Skin epidermis (tissue), 12 donors: ENCODE measurements around the gene IFNA8.
A peak's percentile ranks its signal among the peaks of the same experiment; 100 is the strongest.
"Not testable (repeated sequence)": the region's sequence is repeated elsewhere in the genome, so short reads cannot be mapped to it uniquely, and the experiment has no call there.

Experiments used
- H3K27ac ChIP-seq, 21 experiments: fragments of 200-600 bp; sonication (generic) in 11 of 21; one replicate each; pipeline ENCODE4 v1.5.0; 2020; ENCODE audit warnings: mild to moderate bottlenecking in 3 of 21, inconsistent platforms in 2 of 21, moderate library complexity in 2 of 21
- H3K4me3 ChIP-seq, 7 experiments: fragments of 200-600 bp; sonication (generic) in 2 of 7; one replicate each; pipeline ENCODE4 v1.5.0; 2020; ENCODE audit warnings: inconsistent platforms in 2 of 7, mild to moderate bottlenecking in 2 of 7, moderate library complexity in 1 of 7

IFNA8 gene

GRCh38 chr9:21408817-21409216, at the start of gene IFNA8:
TSS of gene IFNA8 (plus strand) at chr9:21409117. CDS start at chr9:21409177, 60 bp downstream.
- Histone ChIP-seq H3K4me3 (no peak within 1 kb of the TSS), H3K27ac (no peak within 1 kb of the TSS)

GRCh38 chr9:21362287-21362686, 46.6 kb upstream of the IFNA8 start:
- Histone ChIP-seq H3K4me3 (no peak overlapping the region), H3K27ac (no peak overlapping the region)

DNA sequence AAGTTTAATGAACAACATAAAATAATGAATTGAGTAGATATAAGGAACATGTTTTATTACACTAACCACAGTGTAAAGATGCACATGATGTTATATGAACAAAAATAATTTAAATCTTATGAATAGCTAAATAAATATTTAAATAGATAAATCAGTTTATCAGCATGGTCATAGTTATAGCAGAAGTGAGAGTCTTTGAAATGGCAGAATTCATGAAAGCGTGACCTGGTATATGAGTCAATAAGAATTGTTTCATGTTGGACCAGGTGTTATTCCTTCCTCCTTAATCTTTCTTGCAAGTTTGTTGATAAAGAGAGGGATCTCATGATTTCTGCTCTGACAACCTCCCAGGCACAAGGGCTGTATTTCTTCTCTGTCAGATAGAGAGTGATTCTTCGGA, 41.7 kb upstream of the IFNA8 start:
- H3K4me3 ChIP-seq, H3K27ac ChIP-seq: not testable (repeated sequence)

GRCh38 chr9:21367957-21368356, 41.0 kb upstream of the IFNA8 start, which contains the start of gene IFNA13:
TSS of gene IFNA13 (minus strand) at chr9:21368057. CDS start at chr9:21368010, 47 bp downstream.
- Histone ChIP-seq H3K4me3 (no peak within 1 kb of the TSS), H3K27ac (no peak within 1 kb of the TSS)

DNA sequence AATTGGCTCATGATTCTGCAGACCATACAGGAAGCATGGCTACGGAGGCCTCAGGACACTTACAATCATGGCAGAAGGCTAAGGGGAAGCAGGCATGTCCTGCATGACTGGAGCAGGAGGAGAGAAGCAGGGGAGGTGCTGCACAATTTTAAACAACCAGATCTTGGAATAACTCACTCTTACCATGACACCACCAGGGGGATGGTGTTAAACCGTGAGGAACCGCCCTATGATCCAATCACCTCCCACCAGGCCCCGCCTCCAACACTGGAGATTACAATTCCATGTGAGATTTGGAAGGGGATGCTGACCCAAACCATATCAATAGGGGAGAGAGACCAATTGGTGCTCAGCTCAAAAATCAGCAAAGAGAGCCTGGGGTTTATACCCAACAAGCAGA, 37.5 kb upstream of the IFNA8 start:
- not testable (repeated sequence) for H3K4me3 ChIP-seq, H3K27ac ChIP-seq

DNA sequence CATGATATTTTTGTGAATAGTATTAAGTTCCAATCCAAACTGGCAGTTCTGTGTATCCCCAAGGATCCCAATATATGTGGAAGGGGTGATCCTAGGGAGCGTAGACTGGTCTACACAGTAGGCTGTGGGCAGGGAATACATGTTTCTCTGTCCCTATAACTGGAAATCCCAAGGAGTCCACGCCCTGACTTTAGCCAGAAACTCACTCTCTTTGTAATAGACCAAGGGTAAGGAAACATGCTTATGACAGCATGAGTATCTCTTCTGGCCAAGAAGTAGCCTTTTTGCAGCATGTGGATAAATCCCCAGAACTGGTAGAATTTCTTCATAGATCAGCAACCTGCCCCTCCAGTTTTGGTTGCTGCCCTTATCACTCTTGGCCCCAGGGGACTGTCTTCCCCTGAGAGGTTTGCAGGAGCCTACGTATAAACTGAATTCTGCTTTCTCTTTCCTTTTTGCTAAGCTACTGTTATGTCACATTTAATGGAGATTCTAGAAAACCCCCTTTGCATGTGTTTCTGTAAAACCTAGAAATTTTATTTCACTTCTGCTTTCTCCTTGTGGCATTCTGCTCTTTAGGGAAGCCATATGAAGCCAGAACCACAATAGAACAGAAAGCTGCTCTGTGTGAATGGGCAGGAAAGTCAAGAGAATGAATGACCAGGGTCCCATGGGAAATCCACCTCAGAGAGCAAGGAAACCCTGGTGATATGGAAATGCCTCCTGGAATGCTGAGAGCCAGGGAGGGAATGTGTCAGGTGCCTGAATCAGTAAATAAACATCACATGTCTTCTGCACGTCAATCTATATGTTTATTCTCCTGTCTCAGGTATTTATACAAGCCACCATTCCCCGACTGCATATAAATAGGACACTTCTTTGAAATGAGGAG, 27.2 kb upstream of the IFNA8 start:
- H3K4me3 ChIP-seq: no peak overlapping the region
- H3K27ac ChIP-seq: no peak overlapping the region

GRCh38 chr9:21383627-21384026, 25.3 kb upstream of the IFNA8 start:
- no peak overlapping the region for H3K4me3 ChIP-seq
- H3K27ac ChIP-seq: no peak overlapping the region

DNA sequence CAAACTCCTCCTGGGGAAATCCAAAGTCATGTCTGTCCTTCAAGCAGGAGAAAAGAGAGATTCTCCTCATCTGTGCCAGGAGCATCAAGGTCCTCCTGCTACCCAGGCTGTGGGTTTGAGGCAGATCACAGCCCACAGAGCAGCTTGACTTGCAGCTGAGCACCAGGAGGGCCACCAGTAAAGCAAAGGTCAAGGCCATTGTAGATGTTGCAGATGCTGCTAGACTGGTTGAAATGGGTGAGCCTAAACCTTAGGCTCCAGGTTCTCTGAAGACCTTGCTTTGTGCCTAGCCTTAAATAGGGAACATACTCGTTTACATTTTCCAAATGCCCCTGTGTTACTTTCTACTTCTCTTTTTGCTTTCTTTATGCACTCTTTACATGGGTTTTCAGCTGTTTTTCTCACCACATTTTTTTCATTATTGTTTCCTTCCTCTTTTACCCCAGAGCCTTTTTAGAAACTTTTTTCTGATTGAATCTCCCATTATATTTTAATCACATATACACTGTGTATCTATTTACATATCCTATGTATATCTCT, 23.7 kb upstream of the IFNA8 start, which contains the start of gene IFNA2:
IFNA2 (minus strand) TSS at position 268 of the 540 bp plus-strand sequence; CDS start at position 199, 69 bp downstream.
- H3K27ac ChIP-seq: no peak within 1 kb of the TSS
- no peak within 1 kb of the TSS for H3K4me3 ChIP-seq

DNA sequence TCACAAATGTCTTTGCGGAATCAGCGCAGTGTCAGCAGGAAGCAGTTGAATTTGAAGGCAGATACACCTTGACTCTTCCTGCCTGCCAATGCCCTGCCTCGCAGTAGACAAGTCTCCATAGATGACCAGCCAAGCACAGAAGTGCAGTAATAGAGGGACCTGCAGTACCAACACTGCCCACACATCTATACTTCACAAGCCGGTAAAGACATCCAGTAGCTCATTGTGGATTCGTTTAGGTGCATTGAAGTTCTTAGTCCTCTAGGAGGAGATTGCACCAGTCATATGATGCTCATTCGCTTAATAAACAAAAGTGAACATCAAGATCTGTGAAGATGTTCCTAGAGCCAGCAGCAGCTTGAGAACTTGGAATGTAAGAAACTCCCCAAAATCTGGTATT, 16.6 kb upstream of the IFNA8 start:
- H3K27ac ChIP-seq: no peak overlapping the region
- no peak overlapping the region for H3K4me3 ChIP-seq

- H3K4me3 ChIP-seq: peak overlapping the region in 6 of 7 experiments; percentile 4 to 37 (median 20)
- no peak overlapping the region for H3K27ac ChIP-seq
Observed at GRCh38 chr9:21395778-21396717, 12.9 kb upstream of the IFNA8 start.

- H3K4me3 ChIP-seq: no peak overlapping the region
- no peak overlapping the region for H3K27ac ChIP-seq
Observed at GRCh38 chr9:21398955-21399489, 9.9 kb upstream of the IFNA8 start.

DNA sequence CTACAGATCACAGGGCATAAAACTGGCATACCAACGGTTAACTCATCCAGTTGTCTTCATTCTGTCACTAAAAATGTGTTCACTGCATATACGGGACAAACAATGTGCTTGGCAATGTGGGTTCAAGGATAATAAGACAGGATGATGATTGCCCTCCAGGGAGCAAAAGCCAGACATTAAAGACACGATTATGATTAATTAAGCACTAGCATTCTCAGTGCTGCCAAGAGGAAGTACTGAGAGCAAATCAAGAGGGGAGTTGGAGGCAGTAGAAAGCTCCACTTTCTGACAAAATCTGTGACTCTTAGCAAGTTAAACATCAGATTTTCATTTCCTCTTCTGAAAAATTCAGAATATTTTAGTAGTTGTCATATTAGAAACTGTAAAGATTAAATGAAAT, 9.0 kb upstream of the IFNA8 start:
- no peak overlapping the region for H3K27ac ChIP-seq
- no peak overlapping the region for H3K4me3 ChIP-seq

GRCh38 chr9:21402386-21403251, 6.3 kb upstream of the IFNA8 start:
- H3K27ac ChIP-seq: no peak overlapping the region
- H3K4me3 ChIP-seq: peak overlapping the region in 4 of 7 experiments; percentile 3 to 23 (median 9)

DNA sequence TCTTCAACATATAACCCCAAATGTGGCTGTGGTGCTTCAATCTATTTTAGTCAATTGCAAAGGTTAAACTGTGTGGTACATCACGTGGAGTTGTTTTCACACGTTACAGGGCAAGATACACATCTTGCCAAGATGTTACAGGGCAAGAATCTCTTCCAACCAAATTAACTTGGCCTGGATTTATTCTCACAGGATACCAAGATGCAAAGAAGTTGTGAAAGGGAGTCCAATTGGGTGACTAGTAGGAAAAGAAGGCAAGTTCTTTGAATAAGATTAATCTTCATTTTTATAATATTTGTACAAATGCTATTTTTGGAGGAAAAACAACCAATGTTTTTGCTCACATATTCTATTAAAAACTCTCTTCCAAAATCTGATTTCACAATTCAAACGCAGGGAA, 4.8 kb upstream of the IFNA8 start:
- no peak overlapping the region for H3K27ac ChIP-seq

GRCh38 chr9:21412107-21412506, 3.2 kb downstream of the IFNA8 start:
- no peak overlapping the region for H3K4me3 ChIP-seq
- no peak overlapping the region for H3K27ac ChIP-seq

More for the DNA sequence above, 4.8 kb upstream of the IFNA8 start:
- no peak overlapping the region for H3K4me3 ChIP-seq

DNA sequence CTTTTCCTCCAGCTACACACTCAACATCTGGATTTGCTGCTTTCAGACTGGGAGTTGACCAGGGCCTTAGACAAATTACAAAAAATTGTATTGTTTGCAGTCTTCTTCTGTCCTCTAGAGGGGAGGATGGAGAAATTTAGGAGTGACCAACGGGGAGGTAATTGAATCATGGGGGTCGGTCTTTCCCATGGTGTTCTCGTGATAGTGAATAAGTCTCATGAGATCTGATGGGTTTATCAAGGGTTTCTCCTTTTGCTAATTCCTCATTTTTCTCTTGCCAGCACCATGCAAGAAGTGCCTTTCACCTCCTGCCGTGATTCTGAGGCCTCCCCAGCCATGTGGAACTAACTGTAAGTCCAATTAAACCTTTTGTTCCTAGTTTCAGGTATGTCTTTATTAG, 4.2 kb downstream of the IFNA8 start:
- H3K27ac ChIP-seq: no peak overlapping the region
- H3K4me3 ChIP-seq: no peak overlapping the region

GRCh38 chr9:21413624-21414023, 4.7 kb downstream of the IFNA8 start:
- no peak overlapping the region for H3K4me3 ChIP-seq
- no peak overlapping the region for H3K27ac ChIP-seq

GRCh38 chr9:21414220-21414940, 5.5 kb downstream of the IFNA8 start:
- Histone ChIP-seq H3K4me3 (no peak overlapping the region), H3K27ac (no peak overlapping the region)
